ENCODE results near the gene GREB1. TPM values are rescaled to one million over a fixed set of nuclear protein-coding genes. Genes with fewer than 3 reads are reported as not detected.

Gene GREB1
- total RNA-seq, 3 donors from 2014 or later, result 0.32 to 0.33 (median 0.33) TPM

- no peak for DNase-seq
- ATAC-seq, result no peak
- no peaks in the 10 kb centered on the region for H3K9me3 Mint-ChIP-seq
- no peaks in the 10 kb centered on the region for H3K27me3 Mint-ChIP-seq (ENCODE audit: low read depth)
- no peak overlapping the region for H3K4me3 Mint-ChIP-seq
- no peaks in the 10 kb centered on the region for H3K36me3 Mint-ChIP-seq (ENCODE audit: insufficient read depth)
- no peaks in the 10 kb centered on the region for H3K4me1 Mint-ChIP-seq (ENCODE audit: low read depth)
These were observed 37.3 kb downstream of the GREB1 start for GRCh38 chr2:11571170-11571569.

GRCh38 chr2:11572996-11573395 lies 39.2 kb downstream of the GREB1 start:
- no peak for ATAC-seq
- Mint-ChIP-seq H3K4me3 (no peak overlapping the region), H3K9me3 (no peaks in the 10 kb centered on the region), H3K36me3 (ENCODE audit: insufficient read depth) (no peaks in the 10 kb centered on the region), H3K4me1 (ENCODE audit: low read depth) (no peaks in the 10 kb centered on the region), H3K27me3 (ENCODE audit: low read depth) (no peaks in the 10 kb centered on the region)
- DNase-seq, result no peak

GRCh38 chr2:11573418-11574175 lies 39.8 kb downstream of the GREB1 start:
- Mint-ChIP-seq H3K4me3 (no peak overlapping the region), H3K4me1 (ENCODE audit: low read depth) (no peaks in the 10 kb centered on the region), H3K27me3 (ENCODE audit: low read depth) (no peaks in the 10 kb centered on the region), H3K9me3 (no peaks in the 10 kb centered on the region), H3K36me3 (ENCODE audit: insufficient read depth) (no peaks in the 10 kb centered on the region)
- ATAC-seq (no peak), DNase-seq (no peak)

- DNase-seq (no peak), ATAC-seq (no peak)
- Mint-ChIP-seq H3K27me3 (ENCODE audit: low read depth) (no peaks in the 10 kb centered on the region), H3K9me3 (no peaks in the 10 kb centered on the region), H3K36me3 (ENCODE audit: insufficient read depth) (no peaks in the 10 kb centered on the region), H3K4me1 (ENCODE audit: low read depth) (no peaks in the 10 kb centered on the region), H3K4me3 (no peak overlapping the region)
These were observed 40.6 kb downstream of the GREB1 start for GRCh38 chr2:11574176-11575046.

- no peaks in the 10 kb centered on the region for H3K27me3 Mint-ChIP-seq (ENCODE audit: low read depth)
- DNase-seq (no peak), ATAC-seq (no peak)
- H3K4me1 Mint-ChIP-seq (ENCODE audit: low read depth), result no peaks in the 10 kb centered on the region
- no peak overlapping the region for H3K4me3 Mint-ChIP-seq
- no peaks in the 10 kb centered on the region for H3K9me3 Mint-ChIP-seq
- H3K36me3 Mint-ChIP-seq (ENCODE audit: insufficient read depth), result no peaks in the 10 kb centered on the region
These were observed 42.6 kb downstream of the GREB1 start for GRCh38 chr2:11576398-11576797.

- no peaks in the 10 kb centered on the region for H3K9me3 Mint-ChIP-seq
- no peaks in the 10 kb centered on the region for H3K27me3 Mint-ChIP-seq (ENCODE audit: low read depth)
- H3K4me3 Mint-ChIP-seq, result no peak overlapping the region
- ATAC-seq (no peak), DNase-seq (no peak)
- no peaks in the 10 kb centered on the region for H3K36me3 Mint-ChIP-seq (ENCODE audit: insufficient read depth)
- H3K4me1 Mint-ChIP-seq (ENCODE audit: low read depth), result no peaks in the 10 kb centered on the region
These were observed 43.4 kb downstream of the GREB1 start for GRCh38 chr2:11577101-11577883.

- Mint-ChIP-seq H3K36me3 (ENCODE audit: insufficient read depth) (no peaks in the 10 kb centered on the region), H3K9me3 (no peaks in the 10 kb centered on the region), H3K4me3 (no peak overlapping the region), H3K4me1 (ENCODE audit: low read depth) (peaks cover 2% of the 10 kb centered on the region), H3K27me3 (ENCODE audit: low read depth) (no peaks in the 10 kb centered on the region)
- no peak for DNase-seq
- ATAC-seq, result no peak
These were observed 44.5 kb downstream of the GREB1 start for GRCh38 chr2:11578081-11578948.

GRCh38 chr2:11578986-11579774 lies 45.3 kb downstream of the GREB1 start:
- ATAC-seq (no peak), DNase-seq (no peak)
- H3K36me3 Mint-ChIP-seq (ENCODE audit: insufficient read depth), result no peaks in the 10 kb centered on the region
- H3K27me3 Mint-ChIP-seq (ENCODE audit: low read depth), result no peaks in the 10 kb centered on the region
- H3K4me3 Mint-ChIP-seq, result no peak overlapping the region
- no peaks in the 10 kb centered on the region for H3K9me3 Mint-ChIP-seq
- H3K4me1 Mint-ChIP-seq (ENCODE audit: low read depth), result peaks cover 7% of the 10 kb centered on the region

- DNase-seq (no peak), ATAC-seq (no peak)
- no peak overlapping the region for H3K4me3 Mint-ChIP-seq
- H3K4me1 Mint-ChIP-seq (ENCODE audit: low read depth), result peaks cover 9% of the 10 kb centered on the region
- peaks cover 4% of the 10 kb centered on the region for H3K27me3 Mint-ChIP-seq (ENCODE audit: low read depth)
- no peaks in the 10 kb centered on the region for H3K36me3 Mint-ChIP-seq (ENCODE audit: insufficient read depth)
- H3K9me3 Mint-ChIP-seq, result no peaks in the 10 kb centered on the region
These were observed 46.2 kb downstream of the GREB1 start for GRCh38 chr2:11579867-11580659.

GRCh38 chr2:11580697-11581096 lies 46.9 kb downstream of the GREB1 start:
- ATAC-seq, result no peak
- Mint-ChIP-seq H3K27me3 (ENCODE audit: low read depth) (peaks cover 8% of the 10 kb centered on the region), H3K36me3 (ENCODE audit: insufficient read depth) (no peaks in the 10 kb centered on the region), H3K4me3 (no peak overlapping the region), H3K9me3 (no peaks in the 10 kb centered on the region), H3K4me1 (ENCODE audit: low read depth) (peaks cover 9% of the 10 kb centered on the region)
- DNase-seq, result no peak

- Mint-ChIP-seq H3K9me3 (no peaks in the 10 kb centered on the region), H3K4me1 (ENCODE audit: low read depth) (peaks cover 9% of the 10 kb centered on the region), H3K27me3 (ENCODE audit: low read depth) (peaks cover 8% of the 10 kb centered on the region), H3K4me3 (no peak overlapping the region), H3K36me3 (ENCODE audit: insufficient read depth) (no peaks in the 10 kb centered on the region)
- no peak for ATAC-seq
- DNase-seq, result no peak
These were observed 47.4 kb downstream of the GREB1 start for GRCh38 chr2:11581124-11581796.
